Measurements from ENCODE around the gene PGAP6. TPM values are rescaled to one million over a fixed set of nuclear protein-coding genes. Genes with fewer than 3 reads are reported as not detected.

PGAP6 gene
- total and polyA plus RNA-seq, 2 of the 13 experiments (the other 11 are each of a cell fraction or from before 2014, with no cell fraction given): 52.7 to 136 TPM

GRCh38 chr16:370443-370842 is 11.3 kb downstream of the PGAP6 start, which contains the start of gene MRPL28 (continued):
- TF ChIP-seq SYNCRIP (IDR thresholded peaks at IDR 0.05; ENCODE audit: insufficient read depth, low read depth, low read length) (no peak), FOXA1 (IDR thresholded peaks at IDR 0.05) (no peak), FOXA1 (CRISPR knock-in tag; IDR thresholded peaks at IDR 0.05) (no peak), KDM5B (CRISPR knock-in tag; IDR thresholded peaks at IDR 0.05; ENCODE audit: borderline replicate concordance) (no peak), ZNF367 (CRISPR knock-in tag; IDR thresholded peaks at IDR 0.05; ENCODE audit: borderline replicate concordance) (no peak), ZBTB26 (CRISPR knock-in tag; IDR thresholded peaks at IDR 0.05; ENCODE audit: borderline replicate concordance) (no peak), TOPORS (CRISPR knock-in tag; IDR thresholded peaks at IDR 0.05) (no peak), HOXA5 (CRISPR knock-in tag; IDR thresholded peaks at IDR 0.05) (peak; percentile 44; the same call in 1 of the 2 replicates), ZNF678 (CRISPR knock-in tag; IDR thresholded peaks at IDR 0.05) (no peak), THYN1 (CRISPR knock-in tag; IDR thresholded peaks at IDR 0.05; ENCODE audit: borderline replicate concordance, low read depth) (no peak), MEF2D (CRISPR knock-in tag; IDR thresholded peaks at IDR 0.05) (0 out of 2 replicates have a peak, but pooled peaks have one; percentile 12), RFX3 (CRISPR knock-in tag; IDR thresholded peaks at IDR 0.05) (no peak), ZNF564 (CRISPR knock-in tag; IDR thresholded peaks at IDR 0.05) (0 out of 2 replicates have a peak, but pooled peaks have one; percentile 11), ZNF354B (CRISPR knock-in tag; IDR thresholded peaks at IDR 0.05) (no peak), TP53 (CRISPR knock-in tag; conservative IDR thresholded peaks at IDR 0.05) (no peak), ZNF766 (CRISPR knock-in tag; IDR thresholded peaks at IDR 0.05; ENCODE audit: borderline replicate concordance) (no peak), RARA (CRISPR knock-in tag; IDR thresholded peaks at IDR 0.05) (peak; percentile 5; the same call in 1 of the 2 replicates), RAD51 (IDR thresholded peaks at IDR 0.05; ENCODE audit: borderline replicate concordance) (no peak), NCOA2 (CRISPR knock-in tag; IDR thresholded peaks at IDR 0.05) (0 out of 2 replicates have a peak, but pooled peaks have one; percentile 23)
- TF ChIP-seq, protein P1, sequence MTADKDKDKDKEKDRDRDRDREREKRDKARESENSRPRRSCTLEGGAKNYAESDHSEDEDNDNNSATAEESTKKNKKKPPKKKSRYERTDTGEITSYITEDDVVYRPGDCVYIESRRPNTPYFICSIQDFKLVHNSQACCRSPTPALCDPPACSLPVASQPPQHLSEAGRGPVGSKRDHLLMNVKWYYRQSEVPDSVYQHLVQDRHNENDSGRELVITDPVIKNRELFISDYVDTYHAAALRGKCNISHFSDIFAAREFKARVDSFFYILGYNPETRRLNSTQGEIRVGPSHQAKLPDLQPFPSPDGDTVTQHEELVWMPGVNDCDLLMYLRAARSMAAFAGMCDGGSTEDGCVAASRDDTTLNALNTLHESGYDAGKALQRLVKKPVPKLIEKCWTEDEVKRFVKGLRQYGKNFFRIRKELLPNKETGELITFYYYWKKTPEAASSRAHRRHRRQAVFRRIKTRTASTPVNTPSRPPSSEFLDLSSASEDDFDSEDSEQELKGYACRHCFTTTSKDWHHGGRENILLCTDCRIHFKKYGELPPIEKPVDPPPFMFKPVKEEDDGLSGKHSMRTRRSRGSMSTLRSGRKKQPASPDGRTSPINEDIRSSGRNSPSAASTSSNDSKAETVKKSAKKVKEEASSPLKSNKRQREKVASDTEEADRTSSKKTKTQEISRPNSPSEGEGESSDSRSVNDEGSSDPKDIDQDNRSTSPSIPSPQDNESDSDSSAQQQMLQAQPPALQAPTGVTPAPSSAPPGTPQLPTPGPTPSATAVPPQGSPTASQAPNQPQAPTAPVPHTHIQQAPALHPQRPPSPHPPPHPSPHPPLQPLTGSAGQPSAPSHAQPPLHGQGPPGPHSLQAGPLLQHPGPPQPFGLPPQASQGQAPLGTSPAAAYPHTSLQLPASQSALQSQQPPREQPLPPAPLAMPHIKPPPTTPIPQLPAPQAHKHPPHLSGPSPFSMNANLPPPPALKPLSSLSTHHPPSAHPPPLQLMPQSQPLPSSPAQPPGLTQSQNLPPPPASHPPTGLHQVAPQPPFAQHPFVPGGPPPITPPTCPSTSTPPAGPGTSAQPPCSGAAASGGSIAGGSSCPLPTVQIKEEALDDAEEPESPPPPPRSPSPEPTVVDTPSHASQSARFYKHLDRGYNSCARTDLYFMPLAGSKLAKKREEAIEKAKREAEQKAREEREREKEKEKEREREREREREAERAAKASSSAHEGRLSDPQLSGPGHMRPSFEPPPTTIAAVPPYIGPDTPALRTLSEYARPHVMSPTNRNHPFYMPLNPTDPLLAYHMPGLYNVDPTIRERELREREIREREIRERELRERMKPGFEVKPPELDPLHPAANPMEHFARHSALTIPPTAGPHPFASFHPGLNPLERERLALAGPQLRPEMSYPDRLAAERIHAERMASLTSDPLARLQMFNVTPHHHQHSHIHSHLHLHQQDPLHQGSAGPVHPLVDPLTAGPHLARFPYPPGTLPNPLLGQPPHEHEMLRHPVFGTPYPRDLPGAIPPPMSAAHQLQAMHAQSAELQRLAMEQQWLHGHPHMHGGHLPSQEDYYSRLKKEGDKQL (CRISPR knock-in tag; IDR thresholded peaks at IDR 0.05; ENCODE audit: low read depth): no peak
- TF ChIP-seq, protein P2, sequence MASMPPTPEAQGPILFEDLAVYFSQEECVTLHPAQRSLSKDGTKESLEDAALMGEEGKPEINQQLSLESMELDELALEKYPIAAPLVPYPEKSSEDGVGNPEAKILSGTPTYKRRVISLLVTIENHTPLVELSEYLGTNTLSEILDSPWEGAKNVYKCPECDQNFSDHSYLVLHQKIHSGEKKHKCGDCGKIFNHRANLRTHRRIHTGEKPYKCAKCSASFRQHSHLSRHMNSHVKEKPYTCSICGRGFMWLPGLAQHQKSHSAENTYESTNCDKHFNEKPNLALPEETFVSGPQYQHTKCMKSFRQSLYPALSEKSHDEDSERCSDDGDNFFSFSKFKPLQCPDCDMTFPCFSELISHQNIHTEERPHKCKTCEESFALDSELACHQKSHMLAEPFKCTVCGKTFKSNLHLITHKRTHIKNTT (CRISPR knock-in tag; IDR thresholded peaks at IDR 0.05): no peak
- TF ChIP-seq, protein P3, sequence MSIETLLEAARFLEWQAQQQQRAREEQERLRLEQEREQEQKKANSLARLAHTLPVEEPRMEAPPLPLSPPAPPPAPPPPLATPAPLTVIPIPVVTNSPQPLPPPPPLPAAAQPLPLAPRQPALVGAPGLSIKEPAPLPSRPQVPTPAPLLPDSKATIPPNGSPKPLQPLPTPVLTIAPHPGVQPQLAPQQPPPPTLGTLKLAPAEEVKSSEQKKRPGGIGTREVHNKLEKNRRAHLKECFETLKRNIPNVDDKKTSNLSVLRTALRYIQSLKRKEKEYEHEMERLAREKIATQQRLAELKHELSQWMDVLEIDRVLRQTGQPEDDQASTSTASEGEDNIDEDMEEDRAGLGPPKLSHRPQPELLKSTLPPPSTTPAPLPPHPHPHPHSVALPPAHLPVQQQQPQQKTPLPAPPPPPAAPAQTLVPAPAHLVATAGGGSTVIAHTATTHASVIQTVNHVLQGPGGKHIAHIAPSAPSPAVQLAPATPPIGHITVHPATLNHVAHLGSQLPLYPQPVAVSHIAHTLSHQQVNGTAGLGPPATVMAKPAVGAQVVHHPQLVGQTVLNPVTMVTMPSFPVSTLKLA (IDR thresholded peaks at IDR 0.05): no peak
- TF ChIP-seq, protein P4, sequence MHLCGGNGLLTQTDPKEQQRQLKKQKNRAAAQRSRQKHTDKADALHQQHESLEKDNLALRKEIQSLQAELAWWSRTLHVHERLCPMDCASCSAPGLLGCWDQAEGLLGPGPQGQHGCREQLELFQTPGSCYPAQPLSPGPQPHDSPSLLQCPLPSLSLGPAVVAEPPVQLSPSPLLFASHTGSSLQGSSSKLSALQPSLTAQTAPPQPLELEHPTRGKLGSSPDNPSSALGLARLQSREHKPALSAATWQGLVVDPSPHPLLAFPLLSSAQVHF (CRISPR knock-in tag; IDR thresholded peaks at IDR 0.05): no peak
